Measurements from ENCODE around the gene FERMT3. TPM values are rescaled to one million over a fixed set of nuclear protein-coding genes. Genes with fewer than 3 reads are reported as not detected.

Gene FERMT3
- total and polyA plus RNA-seq, 2 of the 13 experiments (the other 11 are each of a cell fraction or from before 2014, with no cell fraction given): 0.29 TPM; not detected in 1

DNA sequence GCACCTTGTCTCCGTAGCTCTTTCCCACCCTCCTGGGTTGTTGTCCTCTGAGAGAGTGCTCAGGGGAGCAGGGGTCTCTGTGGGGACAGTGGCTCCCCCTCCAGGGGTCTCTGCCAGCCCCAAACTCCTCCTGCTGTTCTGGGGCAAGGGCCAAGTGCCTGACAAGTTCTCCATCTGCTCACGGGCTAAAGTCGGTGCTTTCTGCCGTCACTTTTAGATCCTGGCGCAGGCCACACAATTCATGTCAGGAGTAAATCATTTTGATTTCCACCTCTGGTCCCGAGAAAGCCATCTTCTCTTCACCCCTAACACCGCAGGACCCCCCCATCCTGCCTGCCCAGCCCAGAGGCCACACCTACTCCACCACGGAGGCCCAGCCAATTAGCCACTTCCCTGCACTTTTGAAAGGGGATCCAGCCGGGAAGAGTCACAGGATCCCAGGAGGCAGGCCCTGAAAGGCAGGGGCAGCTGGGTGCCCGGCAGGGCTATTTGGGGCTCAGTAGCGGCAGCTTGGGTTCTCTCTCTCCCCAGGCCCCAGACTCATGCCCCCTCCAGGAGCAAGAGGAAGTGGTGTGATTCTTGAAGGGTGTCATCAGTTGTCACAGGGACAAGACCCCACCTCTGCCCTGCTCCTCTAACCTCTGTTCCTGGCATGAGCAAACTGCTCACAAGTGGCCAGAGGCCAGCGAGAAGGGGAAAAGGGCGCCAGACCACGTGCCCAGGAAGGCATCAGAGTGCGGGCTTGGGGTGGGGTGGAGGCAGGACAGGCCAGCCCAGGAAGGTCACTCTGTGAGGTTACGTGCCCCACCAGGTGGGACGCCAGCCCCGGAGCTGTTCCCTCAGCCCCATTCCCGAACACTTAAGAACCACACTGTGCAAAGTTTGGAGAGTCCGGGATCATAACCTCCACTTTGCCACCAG is 41.9 kb upstream of the FERMT3 start (continued):
- TF ChIP-seq RFX1 (IDR thresholded peaks at IDR 0.05) (no peak), ZNF282 (IDR thresholded peaks at IDR 0.05; ENCODE audit: partially characterized antibody) (no peak), ZNF296 (CRISPR knock-in tag; conservative IDR thresholded peaks at IDR 0.05) (no peak), ZNF546 (CRISPR knock-in tag; conservative IDR thresholded peaks at IDR 0.05) (no peak)

- no peak for TF ChIP-seq ARNT (IDR thresholded peaks at IDR 0.05)
- 0 out of 2 replicates have a peak, but pooled peaks have one; percentile 5 for TF ChIP-seq TFDP1 (CRISPR knock-in tag; IDR thresholded peaks at IDR 0.05; ENCODE audit: borderline replicate concordance)
- TF ChIP-seq NR2F6 (IDR thresholded peaks at IDR 0.05): no peak
- TF ChIP-seq NR2F6 (CRISPR knock-in tag; IDR thresholded peaks at IDR 0.05): 0 out of 2 replicates have a peak, but pooled peaks have one; percentile 2
- no peak for TF ChIP-seq POLR2AphosphoS2 (IDR thresholded peaks at IDR 0.05; ENCODE audit: low read depth, low read length)
- TF ChIP-seq ZBTB7A (CRISPR knock-in tag; IDR thresholded peaks at IDR 0.05): 0 out of 2 replicates have a peak, but pooled peaks have one; percentile 11
- TF ChIP-seq CTCF (CRISPR knock-in tag; IDR thresholded peaks at IDR 0.05): peak; percentile 49
- no peak for TF ChIP-seq TCF12 (IDR thresholded peaks at IDR 0.05)
- 0 out of 2 replicates have a peak, but pooled peaks have one; percentile 5 for TF ChIP-seq TCF12 (CRISPR knock-in tag; IDR thresholded peaks at IDR 0.05)
- 0 out of 2 replicates have a peak, but pooled peaks have one; percentile 54 for TF ChIP-seq FLYWCH1 (CRISPR knock-in tag; IDR thresholded peaks at IDR 0.05)
- 0 out of 2 replicates have a peak, but pooled peaks have one; percentile 1 for TF ChIP-seq ZC3H13 (CRISPR knock-in tag; IDR thresholded peaks at IDR 0.05)
- TF ChIP-seq HES4 (CRISPR knock-in tag; IDR thresholded peaks at IDR 0.05; ENCODE audit: borderline replicate concordance): 0 out of 2 replicates have a peak, but pooled peaks have one; percentile 50
- Histone ChIP-seq H3K79me2 (ENCODE audit: insufficient read depth, low read length) (peaks cover 17% of the 10 kb centered on the region), H3K4me2 (ENCODE audit: low read depth, low read length) (peak overlapping the region; percentile 88), H3K27me3 (ENCODE audit: control insufficient read depth in 1 of 2, insufficient read depth in 2 of 2, low read length in 2 of 2) (no peaks in the 10 kb centered on the region; a peak in 1 of 5 replicates), H3K27ac (ENCODE audit: extremely low read length, insufficient read depth, low read length) (peak overlapping the region; percentile 89), H4K20me1 (ENCODE audit: insufficient read depth, low read length) (no peaks in the 10 kb centered on the region), H3K4me3 (replicated peaks in 1 of 3; ENCODE audit: insufficient read depth in 1 of 3, low read depth in 2 of 3, low read length in 3 of 3) (peak overlapping the region; percentile 55 to 94 (median 94); a peak in 5 of 6 replicates), H3K9ac (ENCODE audit: insufficient read depth, low read depth, low read length) (peak overlapping the region; percentile 93), H3K36me3 (replicated peaks in 1 of 2; ENCODE audit: control insufficient read depth in 1 of 2, insufficient read depth in 2 of 2, low read length in 2 of 2) (no peaks in the 10 kb centered on the region), H2AFZ (ENCODE audit: low read length) (no peak overlapping the region), H3K4me1 (ENCODE audit: insufficient read depth, low read length) (peaks cover 42% of the 10 kb centered on the region), H3K9me3 (ENCODE audit: low read length) (no peaks in the 10 kb centered on the region)
- no peak for FAIRE-seq
- no TSS peak for BruUV-seq (replicated peaks)
- intact Hi-C loops (cut with micrococcal nuclease; ENCODE audit: unreplicated experiment) (no loop called here), in situ Hi-C loops (cut with HindIII; ENCODE audit: extremely low pct_ligation_motif_present, low pct_unique_long_range_greater_than_20kb) (no loop called here)
- ChIA-PET POLR2A (interaction anchor here (0.7 to 3.5 kb wide), 5 partner anchors 16 to 135 kb away, joined by 3 to 31 read pairs (median 5); partner anchors contain the start of genes CATSPERZ, FKBP2 and STIP1), CTCF (ENCODE audit: low intra/inter-chr PET ratio, low total read pairs) (no interaction called here)
- WGBS (ENCODE audit: low lambda C conversion rate): 0% methylated on average over 7 of the region's 32 CpGs
- no peak for DNase-seq (ENCODE audit: low spot score)
- ATAC-seq: peak; percentile 27
Observed at GRCh38 chr11:64165481-64165841, 41.1 kb upstream of the FERMT3 start.
